Measurements from ENCODE around the gene ENTPD1. TPM values are rescaled to one million over a fixed set of nuclear protein-coding genes. Genes with fewer than 3 reads are reported as not detected.
"Not testable (repeated sequence)": the region's sequence is repeated elsewhere in the genome, so short reads cannot be mapped to it uniquely, and the experiment has no call there.

The ENTPD1 gene
- total RNA-seq = under 1 TPM in 1 of 2 experiments, not detected in 1; 0.27 TPM

GRCh38 chr10:95756041-95756761 is at the start of gene ENTPD1:
TSS of gene ENTPD1 (plus strand) at chr10:95756163. CDS start at chr10:95756240, 77 bp downstream.
- Mint-ChIP-seq H3K4me3 (no peak within 1 kb of the TSS), H3K9me3 (no peaks in the 10 kb centered on the region), H3K27me3 (peaks cover 25% of the 10 kb centered on the region), H3K27ac (no peak within 1 kb of the TSS), H3K4me1 (peaks cover 3% of the 10 kb centered on the region), H3K36me3 (ENCODE audit: low read depth) (no peaks in the 10 kb centered on the region)
- DNase-seq = no peak
- ChIA-PET POLR2A (no interaction called here), CTCF (interaction anchor here (2.3 kb wide), 1 partner anchor 62 kb away, joined by 6 read pairs; the partner anchor contains the start of gene TCTN3)

DNA sequence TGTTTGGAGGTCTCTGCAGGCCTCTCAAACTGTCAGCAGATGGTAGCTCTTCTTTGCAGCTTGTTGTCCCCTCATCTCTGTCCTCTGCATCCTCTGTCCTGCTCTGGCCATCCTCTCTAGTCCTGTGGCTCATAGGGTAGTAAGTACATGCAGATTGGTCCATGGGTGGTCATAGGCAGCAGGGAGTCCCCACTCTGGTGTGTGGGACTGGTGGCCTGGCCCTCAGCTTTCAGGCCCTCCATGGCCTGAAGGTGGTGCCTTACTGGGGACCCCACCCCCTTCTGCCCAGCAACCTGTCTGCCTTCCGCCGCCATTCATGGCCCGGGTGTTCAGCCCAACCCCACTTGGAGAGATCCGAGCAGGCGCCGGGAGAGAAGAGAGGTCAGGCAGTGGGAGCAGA is 49.4 kb upstream of the ENTPD1 start:
- Mint-ChIP-seq H3K36me3 (ENCODE audit: low read depth) (no peaks in the 10 kb centered on the region), H3K4me3 (no peak overlapping the region), H3K9me3 (no peaks in the 10 kb centered on the region), H3K4me1 (no peaks in the 10 kb centered on the region), H3K27me3 (no peaks in the 10 kb centered on the region), H3K27ac (no peak overlapping the region)
- ChIA-PET CTCF (interaction anchor here (1.4 to 2.6 kb wide), 2 partner anchors 12 to 13 kb away, joined by 3 to 18 read pairs; partner anchors contain the start of gene TCTN3), POLR2A (no interaction called here)
- DNase-seq = no peak

DNA sequence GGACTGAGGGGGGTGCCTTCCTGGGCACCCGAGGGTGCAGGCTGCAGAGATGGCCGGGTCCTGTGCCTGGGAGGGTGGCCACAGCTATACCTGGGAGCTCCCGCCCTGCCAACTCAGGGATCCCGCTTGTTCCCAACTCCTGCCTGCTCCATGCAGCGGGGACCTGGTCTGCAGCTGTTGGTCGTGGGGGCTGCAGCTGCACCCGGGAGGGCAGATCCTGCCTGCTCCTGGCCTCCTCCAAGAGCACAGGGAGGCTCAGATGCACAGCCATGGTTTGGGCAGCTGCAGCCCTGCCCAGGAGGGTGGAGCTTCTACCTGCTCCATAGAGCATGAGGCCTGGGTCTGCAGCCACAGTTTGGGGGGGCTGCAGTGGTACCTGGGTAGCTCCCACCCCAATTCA is 49.0 kb upstream of the ENTPD1 start:
- Mint-ChIP-seq H3K36me3 (ENCODE audit: low read depth) (no peaks in the 10 kb centered on the region), H3K4me1 (no peaks in the 10 kb centered on the region), H3K27me3 (no peaks in the 10 kb centered on the region), H3K27ac (no peak overlapping the region), H3K4me3 (no peak overlapping the region), H3K9me3 (no peaks in the 10 kb centered on the region)
- CTCF ChIA-PET = interaction anchor here (1.4 to 2.6 kb wide), 2 partner anchors 12 to 13 kb away, joined by 3 to 18 read pairs; partner anchors contain the start of gene TCTN3
- DNase-seq = no peak
- POLR2A ChIA-PET = no interaction called here

GRCh38 chr10:95711492-95711891 is 44.5 kb upstream of the ENTPD1 start:
- no peak overlapping the region for H3K4me3 Mint-ChIP-seq
- H3K27ac Mint-ChIP-seq = no peak overlapping the region
- H3K36me3 Mint-ChIP-seq (ENCODE audit: low read depth) = no peaks in the 10 kb centered on the region
- CTCF ChIA-PET = no interaction called here
- POLR2A ChIA-PET = no interaction called here
- no peaks in the 10 kb centered on the region for H3K9me3 Mint-ChIP-seq
- no peaks in the 10 kb centered on the region for H3K4me1 Mint-ChIP-seq
- no peak for DNase-seq
- H3K27me3 Mint-ChIP-seq = no peaks in the 10 kb centered on the region

DNA sequence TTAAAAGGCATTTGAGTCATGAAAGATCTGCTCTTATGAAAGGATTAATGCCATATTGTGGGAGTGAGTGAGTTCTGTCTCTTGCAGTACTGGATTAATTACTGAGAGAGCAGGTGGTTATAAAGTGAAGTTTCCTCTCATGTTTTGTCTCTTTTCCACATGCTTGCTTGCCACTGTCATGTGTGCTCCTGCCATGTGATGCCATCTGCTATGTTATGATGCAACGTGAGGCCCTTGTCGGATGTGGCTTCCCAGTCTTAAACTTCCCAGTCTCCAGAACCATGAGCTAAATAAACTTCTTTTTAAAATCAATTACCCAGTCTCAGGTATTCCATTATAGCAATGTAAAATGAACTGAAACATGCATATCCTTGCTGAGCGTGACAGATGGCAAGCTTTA is 39.5 kb upstream of the ENTPD1 start:
- no peaks in the 10 kb centered on the region for H3K27me3 Mint-ChIP-seq
- H3K4me1 Mint-ChIP-seq = no peaks in the 10 kb centered on the region
- H3K9me3 Mint-ChIP-seq = no peaks in the 10 kb centered on the region
- no peaks in the 10 kb centered on the region for H3K36me3 Mint-ChIP-seq (ENCODE audit: low read depth)
- ChIA-PET POLR2A (no interaction called here), CTCF (interaction anchor here (0.7 kb wide), 1 partner anchor 22 kb away, joined by 5 read pairs; no protein-coding TSS in a partner anchor)
- no peak overlapping the region for H3K4me3 Mint-ChIP-seq
- no peak for DNase-seq
- no peak overlapping the region for H3K27ac Mint-ChIP-seq

GRCh38 chr10:95716866-95717265 is 39.1 kb upstream of the ENTPD1 start:
- ChIA-PET POLR2A (no interaction called here), CTCF (interaction anchor here (0.7 to 1.4 kb wide), 2 partner anchors 22 to 127 kb away, joined by 3 to 5 read pairs; no protein-coding TSS in a partner anchor)
- H3K4me1 Mint-ChIP-seq = no peaks in the 10 kb centered on the region
- no peaks in the 10 kb centered on the region for H3K27me3 Mint-ChIP-seq
- H3K4me3 Mint-ChIP-seq = no peak overlapping the region
- H3K36me3 Mint-ChIP-seq (ENCODE audit: low read depth) = no peaks in the 10 kb centered on the region
- H3K9me3 Mint-ChIP-seq = no peaks in the 10 kb centered on the region
- no peak for DNase-seq
- H3K27ac Mint-ChIP-seq = no peak overlapping the region

DNA sequence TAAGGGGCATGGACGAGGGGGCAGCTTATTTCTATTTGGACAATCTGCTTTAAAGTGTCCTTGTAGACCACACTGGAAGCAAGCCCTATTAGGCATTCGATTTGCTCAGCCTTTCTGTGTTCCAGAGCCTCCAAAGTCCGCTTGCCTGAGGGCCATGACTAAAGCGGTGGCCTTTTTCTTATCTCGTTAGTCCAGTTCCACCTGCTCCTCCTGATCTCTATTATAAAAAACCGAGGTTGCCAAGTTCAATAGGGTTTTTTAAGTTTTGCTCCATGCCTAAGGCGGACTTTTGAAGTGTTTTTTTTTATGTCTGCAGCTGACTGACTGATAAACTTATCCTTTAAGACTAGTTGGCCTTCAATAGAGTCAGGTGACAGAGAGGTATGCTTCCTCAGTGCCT is 35.2 kb upstream of the ENTPD1 start:
- DNase-seq; H3K4me1 Mint-ChIP-seq; POLR2A ChIA-PET; H3K36me3 Mint-ChIP-seq (ENCODE audit: low read depth); H3K27ac Mint-ChIP-seq; H3K27me3 Mint-ChIP-seq; H3K9me3 Mint-ChIP-seq; CTCF ChIA-PET; H3K4me3 Mint-ChIP-seq: not testable (repeated sequence)

- H3K4me1 Mint-ChIP-seq; H3K4me3 Mint-ChIP-seq; POLR2A ChIA-PET; H3K36me3 Mint-ChIP-seq (ENCODE audit: low read depth); H3K9me3 Mint-ChIP-seq; H3K27me3 Mint-ChIP-seq; H3K27ac Mint-ChIP-seq; DNase-seq: not testable (repeated sequence)
- CTCF ChIA-PET = interaction anchor here (1.2 kb wide), 1 partner anchor 20 kb away, joined by 3 read pairs; no protein-coding TSS in a partner anchor
These were observed 33.5 kb upstream of the ENTPD1 start for GRCh38 chr10:95722496-95722895.

- Mint-ChIP-seq H3K4me3 (no peak overlapping the region), H3K27ac (no peak overlapping the region), H3K27me3 (peaks cover 22% of the 10 kb centered on the region), H3K9me3 (peaks cover 11% of the 10 kb centered on the region), H3K4me1 (no peaks in the 10 kb centered on the region), H3K36me3 (ENCODE audit: low read depth) (peaks cover 3% of the 10 kb centered on the region)
- ChIA-PET CTCF (interaction anchor here (1.7 kb wide), 1 partner anchor 35 kb away, joined by 3 read pairs; the partner anchor contains the start of gene TCTN3), POLR2A (no interaction called here)
- no peak for DNase-seq
These were observed 27.4 kb upstream of the ENTPD1 start for GRCh38 chr10:95728526-95728925.

DNA sequence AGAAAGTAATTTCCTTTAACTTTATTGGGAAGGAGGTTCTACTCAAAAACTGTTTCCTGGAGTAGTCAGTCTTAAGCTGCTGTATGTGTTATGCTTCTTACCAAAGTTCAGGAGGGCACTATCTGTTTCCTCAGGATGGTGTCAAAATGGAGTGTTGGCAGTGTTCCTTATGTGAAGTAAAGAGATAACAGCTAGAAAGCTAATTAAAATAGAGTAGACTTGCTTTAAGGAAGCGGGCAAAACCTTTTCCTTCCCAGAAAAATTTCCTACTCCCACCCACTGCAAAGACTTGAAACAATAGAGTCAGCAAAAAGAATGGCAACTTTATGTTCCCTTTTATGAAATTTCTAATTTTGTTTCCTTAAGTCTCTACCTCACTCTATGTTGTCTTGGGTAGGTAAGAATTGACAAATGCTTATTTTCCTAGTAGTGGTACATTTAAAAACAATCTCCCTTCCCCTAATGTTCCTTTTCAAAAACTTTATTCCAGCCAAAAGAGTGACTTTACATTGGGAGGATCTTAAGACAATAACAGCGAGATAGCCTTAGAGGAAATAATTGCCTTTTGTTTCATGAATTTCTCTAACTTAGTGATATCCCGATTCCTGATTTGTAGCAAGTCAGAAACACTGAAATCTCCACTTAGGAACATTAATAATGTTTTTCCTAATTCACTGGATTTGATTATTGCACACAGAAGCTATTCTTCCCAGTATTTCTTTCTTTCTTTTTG is 26.5 kb upstream of the ENTPD1 start:
- H3K36me3 Mint-ChIP-seq (ENCODE audit: low read depth) = peaks cover 3% of the 10 kb centered on the region
- CTCF ChIA-PET = interaction anchor here (1.7 kb wide), 1 partner anchor 36 kb away, joined by 3 read pairs; the partner anchor contains the start of gene TCTN3
- no peak overlapping the region for H3K27ac Mint-ChIP-seq
- H3K9me3 Mint-ChIP-seq = peaks cover 15% of the 10 kb centered on the region
- no peak overlapping the region for H3K4me3 Mint-ChIP-seq
- no peak for DNase-seq
- peaks cover 22% of the 10 kb centered on the region for H3K27me3 Mint-ChIP-seq
- no peaks in the 10 kb centered on the region for H3K4me1 Mint-ChIP-seq
- POLR2A ChIA-PET = no interaction called here

- CTCF ChIA-PET = no interaction called here
- Mint-ChIP-seq H3K27ac (no peak overlapping the region), H3K9me3 (peaks cover 18% of the 10 kb centered on the region), H3K4me1 (no peaks in the 10 kb centered on the region), H3K4me3 (no peak overlapping the region), H3K36me3 (ENCODE audit: low read depth) (peaks cover 3% of the 10 kb centered on the region), H3K27me3 (peaks cover 22% of the 10 kb centered on the region)
- no peak for DNase-seq
- POLR2A ChIA-PET = no interaction called here
These were observed 25.7 kb upstream of the ENTPD1 start for GRCh38 chr10:95730233-95730632.

DNA sequence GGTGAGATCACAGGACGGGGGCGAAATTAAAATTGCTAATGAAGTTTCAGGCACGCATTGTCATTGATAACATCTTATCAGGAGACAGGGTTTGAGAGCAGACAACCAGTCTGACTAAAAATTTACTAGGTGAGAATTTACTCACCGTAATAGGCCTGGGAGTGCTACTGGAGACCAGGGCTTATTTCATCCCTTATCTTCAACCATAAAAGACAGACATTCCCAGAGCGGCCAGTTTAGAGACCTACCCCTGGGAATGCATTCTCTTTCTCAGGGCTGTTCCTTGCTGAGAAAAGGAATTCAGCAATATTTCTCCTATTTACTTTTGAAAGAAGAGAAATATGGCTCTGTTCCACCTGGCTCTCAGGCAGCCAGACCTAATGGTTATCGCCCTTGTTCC is 23.1 kb upstream of the ENTPD1 start:
- H3K36me3 Mint-ChIP-seq (ENCODE audit: low read depth); POLR2A ChIA-PET; H3K4me1 Mint-ChIP-seq; CTCF ChIA-PET; H3K4me3 Mint-ChIP-seq; DNase-seq; H3K27ac Mint-ChIP-seq: not testable (repeated sequence)
- peaks cover 17% of the 10 kb centered on the region for H3K27me3 Mint-ChIP-seq
- peaks cover 20% of the 10 kb centered on the region for H3K9me3 Mint-ChIP-seq

- DNase-seq = no peak
- Mint-ChIP-seq H3K27me3 (peaks cover 4% of the 10 kb centered on the region), H3K4me3 (no peak overlapping the region), H3K4me1 (no peaks in the 10 kb centered on the region), H3K36me3 (ENCODE audit: low read depth) (no peaks in the 10 kb centered on the region), H3K9me3 (peaks cover 8% of the 10 kb centered on the region), H3K27ac (no peak overlapping the region)
- ChIA-PET CTCF (no interaction called here), POLR2A (no interaction called here)
These were observed 16.9 kb upstream of the ENTPD1 start for GRCh38 chr10:95739056-95739455.
